GM12878 (cell line): ENCODE measurements around the gene UFD1. TPM values are rescaled to one million over a fixed set of nuclear protein-coding genes. Genes with fewer than 3 reads are reported as not detected.

Experiments
- ATAC-seq: fragments of 200-7000 bp; cut with Tn5 transposase; 3 replicates; pipeline ENCODE4 v1.9.1; 2020; ENCODE audit warnings: mild to moderate bottlenecking, moderate library complexity
- BruUV-seq: library from RNA; stranded (reverse); fragments of 400-500 nt; replicated peaks from 2 replicates; lab custom pipeline; 2021; lab: Mats Ljungman, UMichigan
- CTCF ChIA-PET: fragments of 300-600 bp; sonication (Branson Sonifier 250); formaldehyde crosslinking; extraction: SDS; loops from one replicate; lab custom pipeline; 2021; ENCODE audit warnings: inconsistent platforms; lab: Yijun Ruan, JAX
- POLR2A ChIA-PET: fragments of 350-600 bp; formaldehyde crosslinking; extraction: SDS; loops from one replicate; lab custom pipeline; 2021; ENCODE audit warnings: inconsistent platforms; lab: Charles Lee
- RAD21 ChIA-PET: fragments of 300-600 bp; sonication (Branson Sonifier 250); formaldehyde crosslinking; loops from one replicate; lab custom pipeline; 2023; ENCODE audit warnings: antibody characterized with exemption; ENCODE audit not compliant: unreplicated experiment; lab: Charles Lee
- SMC1A ChIA-PET: fragments of 300-600 bp; sonication (Branson Sonifier 250); formaldehyde crosslinking; loops from one replicate; lab custom pipeline; 2023; ENCODE audit not compliant: unreplicated experiment, uncharacterized antibody; lab: Charles Lee
- DNase-seq: peaks from one replicate; pipeline ENCODE4 v3.0.0-alpha.2; 2011; ENCODE audit warnings: low read depth, low spot score
- FAIRE-seq: peaks from 3 replicates; lab custom pipeline; 2011; peaks lifted over from hg19 to GRCh38; lab: Jason Lieb, UNC
- H2AFZ ChIP-seq: 2 replicates; pipeline ENCODE4 v1.6.0; 2011; ENCODE audit warnings: low read depth, low read length, control low read depth; ENCODE audit not compliant: control insufficient read depth
- H3K27ac ChIP-seq: 2 replicates; pipeline ENCODE4 v1.5.1; 2011; ENCODE audit warnings: control low read depth; ENCODE audit not compliant: control insufficient read depth, insufficient read depth
- H3K27me3 ChIP-seq, 2 experiments: replicated peaks in 1 of 2; 2 replicates each; pipeline versions ENCODE4 v1.6.0 to v1.6.1; 2011; ENCODE audit warnings: low read length in 1 of 2; ENCODE audit not compliant: control insufficient read depth in 2 of 2, insufficient read depth in 2 of 2
- H3K36me3 ChIP-seq, 2 experiments: 2 replicates each; pipeline ENCODE4 v1.5.1; 2011; ENCODE audit warnings: low read length in 1 of 2; ENCODE audit not compliant: control insufficient read depth in 2 of 2, insufficient read depth in 2 of 2
- H3K4me1 ChIP-seq: 2 replicates; pipeline ENCODE4 v1.6.1; 2011; ENCODE audit warnings: mild to moderate bottlenecking, low read length, moderate library complexity, mixed read lengths; ENCODE audit not compliant: control insufficient read depth, insufficient read depth
- H3K4me2 ChIP-seq: 2 replicates; pipeline ENCODE4 v1.6.0; 2011; ENCODE audit warnings: control low read depth; ENCODE audit not compliant: control insufficient read depth, insufficient read depth
- H3K4me3 ChIP-seq: fragments of 200-600 bp; sonication (generic); 2 replicates; pipeline ENCODE4 v1.5.1; 2016
- H3K79me2 ChIP-seq: 2 replicates; pipeline ENCODE4 v1.6.0; 2011; ENCODE audit warnings: low read length; ENCODE audit not compliant: control insufficient read depth, insufficient read depth
- H3K9ac ChIP-seq: 2 replicates; pipeline ENCODE4 v1.8.0; 2011; ENCODE audit warnings: low read length, control low read depth, mixed read lengths; ENCODE audit not compliant: control insufficient read depth, insufficient read depth
- H3K9me3 ChIP-seq: replicated peaks from 3 replicates; pipeline ENCODE4 v1.5.1; 2011; ENCODE audit warnings: mild to moderate bottlenecking, low read length; ENCODE audit not compliant: control insufficient read depth, insufficient read depth
- H4K20me1 ChIP-seq: 2 replicates; pipeline ENCODE4 v1.6.0; 2011; ENCODE audit not compliant: control insufficient read depth, insufficient read depth
- BRCA1 ChIP-seq: IDR thresholded peaks from 2 replicates; pipeline ENCODE4 v1.6.1; 2011; ENCODE audit warnings: low read depth, low read length, improper control_type of control experiment
- CEBPB ChIP-seq, 2 experiments: fragments of 150-350 bp in 1 of 2; IDR thresholded peaks; 2 replicates each; pipeline ENCODE4 v1.6.1; 2012 to 2014; ENCODE audit warnings: low read depth in 2 of 2, low read length in 2 of 2, borderline replicate concordance in 1 of 2, inconsistent platforms in 1 of 2
- DPF2 ChIP-seq: fragments of 450-650 bp; IDR thresholded peaks from 2 replicates; pipeline ENCODE4 v1.6.1; 2017; ENCODE audit warnings: mild to moderate bottlenecking
- FOXM1 ChIP-seq: IDR thresholded peaks from 2 replicates; pipeline ENCODE4 v1.6.1; 2012; ENCODE audit warnings: low read depth, mild to moderate bottlenecking, inconsistent platforms, low read length, moderate library complexity
- IKZF1 ChIP-seq: fragments of 450-650 bp; conservative IDR thresholded peaks from 2 replicates; pipeline ENCODE4 v1.6.1; 2017; ENCODE audit warnings: antibody characterized with exemption, mild to moderate bottlenecking
- MEF2B ChIP-seq: fragments of 450-650 bp; IDR thresholded peaks from 2 replicates; pipeline ENCODE4 v1.6.1; 2018; ENCODE audit warnings: mild to moderate bottlenecking, moderate library complexity; ENCODE audit not compliant: partially characterized antibody, poor library complexity, severe bottlenecking
- MYB ChIP-seq: fragments of 150-350 bp; IDR thresholded peaks from 2 replicates; pipeline ENCODE4 v1.6.1; 2014; ENCODE audit warnings: mild to moderate bottlenecking, low read depth, low read length, borderline replicate concordance
- NFYA ChIP-seq: IDR thresholded peaks from 2 replicates; pipeline ENCODE4 v1.6.1; 2011; ENCODE audit warnings: low read depth, mild to moderate bottlenecking, low read length, improper control_type of control experiment, borderline replicate concordance
- POLR2AphosphoS5 ChIP-seq: IDR thresholded peaks from 2 replicates; pipeline ENCODE4 v1.6.1; 2011; ENCODE audit warnings: mild to moderate bottlenecking, low read length, inconsistent platforms
- RAD21 ChIP-seq: IDR thresholded peaks from 2 replicates; pipeline ENCODE4 v1.6.1; 2011; ENCODE audit warnings: mild to moderate bottlenecking, low read depth, low read length, moderate library complexity; ENCODE audit not compliant: insufficient read depth
- RUNX3 ChIP-seq: IDR thresholded peaks from 2 replicates; pipeline ENCODE4 v1.6.1; 2012; ENCODE audit warnings: low read length, inconsistent platforms
- SP1 ChIP-seq: IDR thresholded peaks from one replicate; pipeline ENCODE4 v1.6.1; 2011; ENCODE audit warnings: low read depth, low read length
- SPI1 ChIP-seq: IDR thresholded peaks from 2 replicates; pipeline ENCODE4 v1.6.1; 2011; ENCODE audit warnings: low read depth, mild to moderate bottlenecking, low read length, moderate library complexity, borderline replicate concordance; ENCODE audit not compliant: insufficient read depth
- TAF1 ChIP-seq: IDR thresholded peaks from 2 replicates; pipeline ENCODE4 v1.6.1; 2011; ENCODE audit warnings: mild to moderate bottlenecking, low read depth, low read length, borderline replicate concordance
- TCF3 ChIP-seq: IDR thresholded peaks from 2 replicates; pipeline ENCODE4 v1.6.1; 2012; ENCODE audit warnings: low read depth, mild to moderate bottlenecking, low read length, borderline replicate concordance; ENCODE audit not compliant: insufficient read depth
- YY1 ChIP-seq: IDR thresholded peaks from 2 replicates; pipeline ENCODE4 v1.6.1; 2011; ENCODE audit warnings: low read depth, mild to moderate bottlenecking, low read length
- ZBTB40 ChIP-seq: fragments of 450-650 bp; IDR thresholded peaks from 2 replicates; pipeline ENCODE4 v1.6.1; 2016; ENCODE audit warnings: mild to moderate bottlenecking, moderate library complexity, borderline replicate concordance
- WGBS: methylation state at CpG from one replicate; pipeline ENCODE4 v1.1.6; 2016; ENCODE audit warnings: low lambda C conversion rate; ENCODE audit not compliant: insufficient replicate concordance, insufficient coverage; ENCODE audit errors: missing lambda C conversion rate; 5-methylcytosine and 5-hydroxymethylcytosine counted together
- in situ Hi-C: fragments of 300-500 bp; cut with MboI; formaldehyde crosslinking; loops from 9 replicates; pipeline ENCODE4 v1.14.3; 2018; ENCODE audit warnings: mixed read lengths
- intact Hi-C: fragments of 100-400 bp; cut with micrococcal nuclease; formaldehyde crosslinking; loops from one replicate; pipeline ENCODE4 v1.14.2; 2022; ENCODE audit not compliant: unreplicated experiment
- polyA plus RNA-seq, 11 experiments: library from polyadenylated mRNA; depleted of rRNA in 4 of 11; unstranded in 6 of 11; stranded (reverse) in 5 of 11; fragments of >200 nt; fragmentation: Nextera tagmentation in 4 of 11; fragmentation: Illumina TruSeq in 1 of 11; extraction: Ambion mirVana in 4 of 11; extraction: Trizol in 1 of 11; gene quantifications; 1 replicate in 1 of 11; 2 replicates in 10 of 11; pipeline versions ENCODE4 v1.2.1 to v1.2.3, GENCODE V29; 2011 to 2016; ENCODE audit warnings: inconsistent platforms in 2 of 11, missing spikeins in 2 of 11, low read depth in 1 of 11
- total RNA-seq, 4 experiments: library from RNA; depleted of rRNA in 3 of 4; stranded (reverse); fragments of >200 nt in 3 of 4; fragmentation: Illumina TruSeq in 1 of 4; extraction: Trizol in 1 of 4; gene quantifications; 2 replicates each; pipeline versions ENCODE4 v1.2.1 to v1.2.3, GENCODE V29; 2013 to 2021

Gene UFD1
- total and polyA plus RNA-seq, 10 of the 15 experiments (the other 5 are each of a cell fraction or from before 2014, with no cell fraction given): 67.2 to 143 (median 117) TPM

DNA sequence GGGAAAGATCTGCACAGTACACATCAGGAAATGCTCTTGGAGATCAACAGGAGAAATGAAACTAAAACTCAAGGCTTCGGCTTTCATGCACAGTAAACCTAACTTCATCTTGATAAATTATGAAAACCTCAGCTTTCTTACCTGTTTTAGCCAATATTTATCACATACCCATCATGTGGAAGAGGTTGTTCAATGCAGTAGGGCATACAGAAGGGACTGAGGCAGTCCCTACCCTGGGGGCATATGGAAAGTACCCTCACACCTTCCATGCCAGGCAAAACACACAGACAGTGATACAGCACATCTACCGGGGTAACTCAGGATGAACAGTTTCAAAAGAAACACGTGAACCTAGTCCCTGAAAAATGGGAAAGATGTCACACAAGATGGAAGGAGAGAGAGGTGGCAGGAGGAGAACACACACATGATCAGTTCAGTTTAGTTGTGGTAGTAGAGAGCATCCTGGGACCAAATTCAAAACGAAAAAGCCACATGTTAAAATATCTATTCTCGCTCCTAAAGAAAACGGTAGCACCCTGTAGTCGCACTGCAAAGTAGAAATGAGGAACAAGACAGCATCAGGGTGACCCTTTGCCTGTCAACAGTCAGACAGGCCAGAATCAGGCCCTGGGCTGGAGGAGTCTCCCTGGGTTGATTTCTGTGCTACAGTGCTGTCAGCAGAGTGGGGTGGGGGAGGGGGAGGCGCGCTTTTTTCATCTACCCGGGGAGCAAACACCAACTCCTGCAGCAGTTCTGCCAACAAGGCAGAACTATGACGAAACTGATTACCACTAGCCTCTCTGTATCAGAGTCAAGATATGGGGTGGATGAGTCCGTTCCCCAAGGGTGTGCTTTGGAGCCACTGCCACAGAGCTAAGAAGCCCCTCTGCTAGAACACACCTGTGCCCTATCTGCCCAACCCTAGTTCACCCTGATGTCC lies 48.8 kb downstream of the UFD1 start:
- no peak overlapping the region for H2AFZ ChIP-seq
- WGBS: 0% methylated on average over 12 of the region's 12 CpGs
- ChIA-PET CTCF (no interaction called here), SMC1A (no interaction called here), RAD21 (interaction anchor here (3.6 kb wide), 1 partner anchor 49 kb away, joined by 11 read pairs; the partner anchor contains the start of genes CDC45 and UFD1), POLR2A (no interaction called here)
- peak; percentile 6; the same call in 2 of the 3 replicates for ATAC-seq
- peaks cover 0 to 12% of the 10 kb centered on the region in 2 experiments; a peak in 2 of 4 replicates for H3K36me3 ChIP-seq
- DNase-seq: no peak
- H3K4me2 ChIP-seq: peak overlapping the region; percentile 90
- in situ Hi-C loops (loop anchor here (25.0 kb wide), 1 partner anchor 1793 kb away; the partner anchor contains the start of genes ATP6V1E1 and BCL2L13), intact Hi-C loops (loop anchor here (5.0 to 10.0 kb wide), 2 partner anchors 135 to 253 kb away; partner anchors contain the start of genes CLTCL1 and SLC25A1)
- peaks cover 70% of the 10 kb centered on the region for H3K79me2 ChIP-seq
- peak overlapping the region; percentile 73 for H3K27ac ChIP-seq
- H3K27me3 ChIP-seq: no peaks in the 10 kb centered on the region
- peak overlapping the region; percentile 98 for H3K4me3 ChIP-seq
- peak; percentile 81 for FAIRE-seq
- no peaks in the 10 kb centered on the region for H3K9me3 ChIP-seq
- BruUV-seq: no TSS peak
- peak overlapping the region; percentile 81 for H3K9ac ChIP-seq
- H3K4me1 ChIP-seq: no peaks in the 10 kb centered on the region
- H4K20me1 ChIP-seq: no peaks in the 10 kb centered on the region; the same call in 1 of the 2 replicates
- TF ChIP-seq IKZF1: no peak
- TF ChIP-seq MYB: no peak
- TF ChIP-seq YY1: no peak
- TF ChIP-seq TAF1: peak; percentile 51; the same call in 1 of the 2 replicates
- no peak for TF ChIP-seq SPI1
- TF ChIP-seq TCF3: no peak
- TF ChIP-seq DPF2: no peak
- no peak for TF ChIP-seq SP1
- TF ChIP-seq NFYA: no peak
- no peak for TF ChIP-seq MEF2B
- no peak for TF ChIP-seq ZBTB40
- peak; percentile 46; the same call in 1 of the 2 replicates for TF ChIP-seq POLR2AphosphoS5
- no peak for TF ChIP-seq RUNX3
- TF ChIP-seq BRCA1: no peak
- TF ChIP-seq FOXM1: no peak
- TF ChIP-seq CEBPB (IDR thresholded peaks at IDR 0.05; ENCODE audit: borderline replicate concordance in 1 of 2, low read depth in 2 of 2, low read length in 2 of 2): no peak
- no peak for TF ChIP-seq RAD21
